Measurements from ENCODE around the gene TDRD3.

GRCh38 chr13:60411464-60411863 is 14.4 kb downstream of the TDRD3 start:
- TF ChIP-seq CTCF (IDR thresholded peaks at IDR 0.05) (no peak), EZH2 (IDR thresholded peaks at IDR 0.05) (no peak)

Measured in neural progenitor cell (in vitro differentiated cells).